ENCODE measurements around the gene S100Z. TPM values are rescaled to one million over a fixed set of nuclear protein-coding genes. Genes with fewer than 3 reads are reported as not detected.

The S100Z gene
- total and polyA plus RNA-seq, 2 experiments from 2014 or later = 0.45 to 1.3 TPM

- Histone ChIP-seq H3K36me3 (no peaks in the 10 kb centered on the region), H3K27ac (no peak overlapping the region), H3K4me1 (ENCODE audit: low read depth) (no peaks in the 10 kb centered on the region), H3K9me3 (ENCODE audit: low read depth) (no peaks in the 10 kb centered on the region), H3K4me3 (no peak overlapping the region), H3K27me3 (no peaks in the 10 kb centered on the region)
- TF ChIP-seq, protein P1, sequence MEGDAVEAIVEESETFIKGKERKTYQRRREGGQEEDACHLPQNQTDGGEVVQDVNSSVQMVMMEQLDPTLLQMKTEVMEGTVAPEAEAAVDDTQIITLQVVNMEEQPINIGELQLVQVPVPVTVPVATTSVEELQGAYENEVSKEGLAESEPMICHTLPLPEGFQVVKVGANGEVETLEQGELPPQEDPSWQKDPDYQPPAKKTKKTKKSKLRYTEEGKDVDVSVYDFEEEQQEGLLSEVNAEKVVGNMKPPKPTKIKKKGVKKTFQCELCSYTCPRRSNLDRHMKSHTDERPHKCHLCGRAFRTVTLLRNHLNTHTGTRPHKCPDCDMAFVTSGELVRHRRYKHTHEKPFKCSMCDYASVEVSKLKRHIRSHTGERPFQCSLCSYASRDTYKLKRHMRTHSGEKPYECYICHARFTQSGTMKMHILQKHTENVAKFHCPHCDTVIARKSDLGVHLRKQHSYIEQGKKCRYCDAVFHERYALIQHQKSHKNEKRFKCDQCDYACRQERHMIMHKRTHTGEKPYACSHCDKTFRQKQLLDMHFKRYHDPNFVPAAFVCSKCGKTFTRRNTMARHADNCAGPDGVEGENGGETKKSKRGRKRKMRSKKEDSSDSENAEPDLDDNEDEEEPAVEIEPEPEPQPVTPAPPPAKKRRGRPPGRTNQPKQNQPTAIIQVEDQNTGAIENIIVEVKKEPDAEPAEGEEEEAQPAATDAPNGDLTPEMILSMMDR (IDR thresholded peaks at IDR 0.05; ENCODE audit: low read depth, low read length) = no peak
- no peak for DNase-seq (ENCODE audit: low read depth in 1 of 2, low spot score in 1 of 2)
Measured at GRCh38 chr5:76920491-76920890, 70.7 kb downstream of the S100Z start.

GRCh38 chr5:76926329-76927105 lies 76.7 kb downstream of the S100Z start:
- H3K27ac ChIP-seq = no peak overlapping the region
- H3K36me3 ChIP-seq = no peaks in the 10 kb centered on the region

DNA sequence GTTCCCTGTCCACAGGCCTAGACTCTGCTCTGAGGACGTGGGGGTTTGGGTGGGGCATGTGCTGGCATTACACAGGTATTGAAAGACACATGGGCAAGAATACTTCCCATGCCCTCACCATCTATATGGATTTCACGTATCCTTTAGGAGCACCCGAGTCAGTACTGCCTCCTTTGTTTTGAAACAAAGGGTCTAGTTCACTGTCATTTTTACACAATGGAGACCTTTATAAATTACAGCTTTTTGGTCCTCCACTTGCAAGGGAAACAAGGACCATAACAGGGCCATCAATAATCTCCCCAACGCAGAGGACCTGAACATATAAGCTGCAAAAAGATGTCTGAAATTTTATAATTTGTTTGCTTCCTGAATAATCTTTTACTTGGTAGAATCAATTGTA lies 78.1 kb downstream of the S100Z start:
- Histone ChIP-seq H3K27me3 (no peaks in the 10 kb centered on the region), H3K9me3 (ENCODE audit: low read depth) (no peaks in the 10 kb centered on the region), H3K36me3 (no peaks in the 10 kb centered on the region), H3K4me3 (no peak overlapping the region), H3K27ac (no peak overlapping the region), H3K4me1 (ENCODE audit: low read depth) (no peaks in the 10 kb centered on the region)
- no peak for DNase-seq (ENCODE audit: low read depth in 1 of 2, low spot score in 1 of 2)
- TF ChIP-seq, protein P1 (IDR thresholded peaks at IDR 0.05; ENCODE audit: low read depth, low read length) = no peak

More at GRCh38 chr5:76926329-76927105, 76.7 kb downstream of the S100Z start:
- no peaks in the 10 kb centered on the region for H3K4me1 ChIP-seq (ENCODE audit: low read depth)
- peak in 1 of 2 donors; percentile 10 for DNase-seq (ENCODE audit: low read depth in 1 of 2, low spot score in 1 of 2)
- no peak overlapping the region for H3K4me3 ChIP-seq
- H3K9me3 ChIP-seq (ENCODE audit: low read depth) = no peaks in the 10 kb centered on the region
- H3K27me3 ChIP-seq = no peaks in the 10 kb centered on the region
- TF ChIP-seq, protein P1 (IDR thresholded peaks at IDR 0.05; ENCODE audit: low read depth, low read length) = no peak

- Histone ChIP-seq H3K36me3 (no peaks in the 10 kb centered on the region), H3K27ac (no peak overlapping the region), H3K27me3 (no peaks in the 10 kb centered on the region), H3K4me1 (ENCODE audit: low read depth) (no peaks in the 10 kb centered on the region), H3K4me3 (no peak overlapping the region), H3K9me3 (ENCODE audit: low read depth) (no peaks in the 10 kb centered on the region)
- TF ChIP-seq, protein P1 (IDR thresholded peaks at IDR 0.05; ENCODE audit: low read depth, low read length) = no peak
- DNase-seq (ENCODE audit: low read depth in 1 of 2, low spot score in 1 of 2) = no peak
Measured at GRCh38 chr5:76930083-76930482, 80.3 kb downstream of the S100Z start.

GRCh38 chr5:76938177-76938576 lies 88.4 kb downstream of the S100Z start:
- no peaks in the 10 kb centered on the region for H3K9me3 ChIP-seq (ENCODE audit: low read depth)
- TF ChIP-seq, protein P1 (IDR thresholded peaks at IDR 0.05; ENCODE audit: low read depth, low read length) = no peak
- H3K4me1 ChIP-seq (ENCODE audit: low read depth) = no peaks in the 10 kb centered on the region
- H3K36me3 ChIP-seq = no peaks in the 10 kb centered on the region
- H3K27me3 ChIP-seq = no peaks in the 10 kb centered on the region
- H3K27ac ChIP-seq = no peak overlapping the region
- H3K4me3 ChIP-seq = no peak overlapping the region
- no peak for DNase-seq (ENCODE audit: low read depth in 1 of 2, low spot score in 1 of 2)
